Liver (tissue), 9 donors: ENCODE results near the gene TMEM255B. TPM values are rescaled to one million over a fixed set of nuclear protein-coding genes. Genes with fewer than 3 reads are reported as not detected.
"Not testable (repeated sequence)": the region's sequence is repeated elsewhere in the genome, so short reads cannot be mapped to it uniquely, and the experiment has no call there.

Experiments
- DNase-seq: peaks from one replicate; pipeline ENCODE4 v3.0.0-alpha.2; 2017; ENCODE audit warnings: low spot score
- H3K27ac ChIP-seq, 2 donors: one replicate each; pipeline ENCODE4 v1.7.0; 2013; ENCODE audit warnings: inconsistent platforms in 2 of 2, low read length in 2 of 2, control low read depth in 1 of 2, low read depth in 1 of 2, mild to moderate bottlenecking in 1 of 2
- H3K27me3 ChIP-seq, 4 donors: one replicate each; pipeline versions ENCODE4 v1.6.1 to v1.7.0; 2013; ENCODE audit warnings: low read length in 3 of 4, inconsistent platforms in 1 of 4, mild to moderate bottlenecking in 1 of 4, moderate library complexity in 1 of 4; ENCODE audit not compliant: control insufficient read depth in 4 of 4, insufficient read depth in 4 of 4
- H3K36me3 ChIP-seq, 4 donors: one replicate each; pipeline versions ENCODE4 v1.6.1 to v1.7.0; 2013; ENCODE audit warnings: low read length in 3 of 4, mild to moderate bottlenecking in 3 of 4, low read depth in 1 of 4, moderate library complexity in 1 of 4; ENCODE audit not compliant: control insufficient read depth in 4 of 4, insufficient read depth in 3 of 4
- H3K4me1 ChIP-seq, 4 donors: one replicate each; pipeline versions ENCODE4 v1.6.1 to v1.7.0; 2013; ENCODE audit warnings: low read length in 3 of 4, mild to moderate bottlenecking in 3 of 4, moderate library complexity in 1 of 4; ENCODE audit not compliant: control insufficient read depth in 4 of 4, insufficient read depth in 4 of 4
- H3K4me3 ChIP-seq, 3 donors: one replicate each; pipeline versions ENCODE4 v1.6.1 to v1.7.0; 2013; ENCODE audit warnings: low read length in 3 of 3, control low read depth in 1 of 3, low read depth in 1 of 3, mild to moderate bottlenecking in 1 of 3
- H3K9ac ChIP-seq, 2 donors: one replicate each; pipeline ENCODE4 v1.7.0; 2013; ENCODE audit warnings: low read length in 2 of 2, mild to moderate bottlenecking in 2 of 2, moderate library complexity in 2 of 2, control low read depth in 1 of 2, low read depth in 1 of 2
- H3K9me3 ChIP-seq, 4 donors: one replicate each; pipeline versions ENCODE4 v1.6.1 to v1.7.0; 2013; ENCODE audit warnings: low read length in 3 of 4; ENCODE audit not compliant: control insufficient read depth in 4 of 4
- EGR1 ChIP-seq, 2 donors: IDR thresholded peaks; 2 replicates each; pipeline ENCODE4 v1.6.1; 2016 to 2018; ENCODE audit warnings: antibody characterized with exemption in 2 of 2, low read depth in 2 of 2
- FOXA1 ChIP-seq: IDR thresholded peaks from 2 replicates; pipeline ENCODE4 v1.6.1; 2016; ENCODE audit warnings: antibody characterized with exemption
- FOXA2 ChIP-seq: IDR thresholded peaks from 2 replicates; pipeline ENCODE4 v1.6.1; 2016; ENCODE audit warnings: antibody characterized with exemption
- GABPA ChIP-seq, 2 donors: IDR thresholded peaks in 1 of 2; conservative IDR thresholded peaks in 1 of 2; 2 replicates each; pipeline ENCODE4 v1.6.1; 2016; ENCODE audit warnings: antibody characterized with exemption in 2 of 2, mild to moderate bottlenecking in 1 of 2, moderate library complexity in 1 of 2
- HNF4A ChIP-seq, 2 donors: conservative IDR thresholded peaks; 2 replicates each; pipeline ENCODE4 v1.6.1; 2016; ENCODE audit warnings: antibody characterized with exemption in 2 of 2, mild to moderate bottlenecking in 2 of 2
- HNF4G ChIP-seq: IDR thresholded peaks from 2 replicates; pipeline ENCODE4 v1.6.1; 2016; ENCODE audit warnings: antibody characterized with exemption
- JUND ChIP-seq, 2 donors: IDR thresholded peaks; 2 replicates each; pipeline ENCODE4 v1.6.1; 2016; ENCODE audit warnings: antibody characterized with exemption in 2 of 2
- NR2F2 ChIP-seq: IDR thresholded peaks from 2 replicates; pipeline ENCODE4 v1.6.1; 2016; ENCODE audit warnings: antibody characterized with exemption
- RAD21 ChIP-seq, 2 donors: IDR thresholded peaks; 2 replicates each; pipeline ENCODE4 v1.6.1; 2016; ENCODE audit warnings: antibody characterized with exemption in 2 of 2, mild to moderate bottlenecking in 2 of 2
- RXRA ChIP-seq, 2 donors: IDR thresholded peaks; 2 replicates each; pipeline ENCODE4 v1.6.1; 2017 to 2018; ENCODE audit warnings: antibody characterized with exemption in 2 of 2, mild to moderate bottlenecking in 1 of 2
- SP1 ChIP-seq: IDR thresholded peaks from 2 replicates; pipeline ENCODE4 v1.6.1; 2018; ENCODE audit warnings: antibody characterized with exemption, mild to moderate bottlenecking
- TAF1 ChIP-seq: conservative IDR thresholded peaks from 2 replicates; pipeline ENCODE4 v1.6.1; 2016; ENCODE audit warnings: antibody characterized with exemption, mild to moderate bottlenecking
- YY1 ChIP-seq: IDR thresholded peaks from 2 replicates; pipeline ENCODE4 v1.6.1; 2016; ENCODE audit warnings: antibody characterized with exemption, mild to moderate bottlenecking
- WGBS: extraction: QIAGEN DNeasy Blood & Tissue Kit; methylation state at CpG from one replicate; pipeline ENCODE4 v1.1.7; 2013; 5-methylcytosine and 5-hydroxymethylcytosine counted together
- polyA plus RNA-seq, 2 donors: library from polyadenylated mRNA; stranded (reverse) in 1 of 2; unstranded in 1 of 2; fragments of 200-250 nt in 1 of 2; fragments of >200 nt in 1 of 2; fragmentation: Nextera tagmentation in 1 of 2; extraction: Ambion mirVana in 1 of 2; gene quantifications; one replicate each; pipeline versions ENCODE4 v1.2.1 to v1.2.3, GENCODE V29; 2013 to 2015
- total RNA-seq, 2 donors: library from RNA; depleted of rRNA; stranded (reverse); fragments of >200 nt; gene quantifications; one replicate each; pipeline ENCODE4 v1.2.3, GENCODE V29; 2014
- TF ChIP-seq, protein P1 (sequence below): fragments of 150-350 bp; IDR thresholded peaks from 2 replicates; pipeline ENCODE4 v1.5.1; 2017; ENCODE audit warnings: improper control_type of control experiment, low read depth, low read length; ENCODE audit not compliant: missing input control
- TF ChIP-seq, protein P2 (sequence below): IDR thresholded peaks from 2 replicates; pipeline ENCODE4 v1.6.1; 2016; ENCODE audit warnings: antibody characterized with exemption
- TF ChIP-seq, protein P3 (sequence below): IDR thresholded peaks from 2 replicates; pipeline ENCODE4 v1.6.1; 2016; ENCODE audit warnings: antibody characterized with exemption
- TF ChIP-seq, protein P4 (sequence below): IDR thresholded peaks from 2 replicates; pipeline ENCODE4 v1.6.1; 2016; ENCODE audit warnings: antibody characterized with exemption, mild to moderate bottlenecking
- TF ChIP-seq, protein P5 (sequence below): IDR thresholded peaks from 2 replicates; pipeline ENCODE4 v1.6.1; 2016; ENCODE audit warnings: antibody characterized with exemption
- donor health status: healthy.
- donor health status: healthy.
- donor health status: healthy.
- donor health status: healthy.
- donor health status: healthy.

The TMEM255B gene
- total and polyA plus RNA-seq, 4 donors: 0.37 to 8.6 (median 3.5) TPM

DNA sequence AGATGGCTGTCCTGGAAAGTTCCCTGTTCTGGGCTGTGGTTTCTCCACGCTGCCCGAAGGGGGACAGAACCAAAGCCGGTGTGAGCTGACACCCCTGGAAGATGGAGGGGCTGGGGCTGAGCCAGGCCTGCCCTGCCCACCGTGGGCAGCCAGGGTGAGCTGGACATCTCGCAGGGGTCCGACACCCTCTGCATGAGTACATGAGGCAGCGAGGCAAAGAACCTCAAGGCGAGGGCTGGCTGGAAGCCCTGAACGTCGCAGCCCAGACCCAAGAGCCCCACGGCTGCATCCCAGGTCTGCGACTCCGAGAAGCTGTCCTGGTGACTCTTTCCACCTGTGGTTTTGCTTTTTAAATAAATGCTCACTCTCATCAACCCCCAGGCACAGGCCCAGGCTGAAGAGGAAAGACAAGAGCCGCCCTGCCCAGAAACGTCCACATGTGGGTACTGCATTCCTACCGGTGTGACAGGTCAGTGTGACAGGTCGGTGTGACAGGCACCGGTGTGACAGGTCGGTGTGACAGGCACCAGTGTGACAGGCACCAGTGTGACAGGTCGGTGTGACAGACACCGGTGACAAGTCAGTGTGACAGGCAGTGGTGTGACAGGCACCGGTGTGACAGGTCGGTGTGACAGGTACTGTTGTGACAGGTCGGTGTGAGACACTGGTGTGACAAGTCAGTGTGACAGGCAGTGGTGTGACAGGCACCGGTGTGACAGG, 74.2 kb downstream of the TMEM255B start:
- H3K9ac ChIP-seq: no peak overlapping the region
- peaks cover 0 to 4% (median 0%) of the 10 kb centered on the region in 4 donors for H3K36me3 ChIP-seq
- no peak for TF ChIP-seq HNF4G
- no peak for TF ChIP-seq YY1
- no peak for TF ChIP-seq SP1
- no peak for TF ChIP-seq FOXA1
- no peak for TF ChIP-seq TAF1
- TF ChIP-seq GABPA (IDR thresholded peaks at IDR 0.05 in 1 of 2, conservative IDR thresholded peaks at IDR 0.05 in 1 of 2): no peak
- TF ChIP-seq NR2F2: no peak
- TF ChIP-seq, protein P1, sequence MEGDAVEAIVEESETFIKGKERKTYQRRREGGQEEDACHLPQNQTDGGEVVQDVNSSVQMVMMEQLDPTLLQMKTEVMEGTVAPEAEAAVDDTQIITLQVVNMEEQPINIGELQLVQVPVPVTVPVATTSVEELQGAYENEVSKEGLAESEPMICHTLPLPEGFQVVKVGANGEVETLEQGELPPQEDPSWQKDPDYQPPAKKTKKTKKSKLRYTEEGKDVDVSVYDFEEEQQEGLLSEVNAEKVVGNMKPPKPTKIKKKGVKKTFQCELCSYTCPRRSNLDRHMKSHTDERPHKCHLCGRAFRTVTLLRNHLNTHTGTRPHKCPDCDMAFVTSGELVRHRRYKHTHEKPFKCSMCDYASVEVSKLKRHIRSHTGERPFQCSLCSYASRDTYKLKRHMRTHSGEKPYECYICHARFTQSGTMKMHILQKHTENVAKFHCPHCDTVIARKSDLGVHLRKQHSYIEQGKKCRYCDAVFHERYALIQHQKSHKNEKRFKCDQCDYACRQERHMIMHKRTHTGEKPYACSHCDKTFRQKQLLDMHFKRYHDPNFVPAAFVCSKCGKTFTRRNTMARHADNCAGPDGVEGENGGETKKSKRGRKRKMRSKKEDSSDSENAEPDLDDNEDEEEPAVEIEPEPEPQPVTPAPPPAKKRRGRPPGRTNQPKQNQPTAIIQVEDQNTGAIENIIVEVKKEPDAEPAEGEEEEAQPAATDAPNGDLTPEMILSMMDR: no peak
- TF ChIP-seq, protein P2, sequence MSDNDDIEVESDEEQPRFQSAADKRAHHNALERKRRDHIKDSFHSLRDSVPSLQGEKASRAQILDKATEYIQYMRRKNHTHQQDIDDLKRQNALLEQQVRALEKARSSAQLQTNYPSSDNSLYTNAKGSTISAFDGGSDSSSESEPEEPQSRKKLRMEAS: no peak
- no peak for TF ChIP-seq RAD21 (IDR thresholded peaks at IDR 0.05)
- TF ChIP-seq, protein P3, sequence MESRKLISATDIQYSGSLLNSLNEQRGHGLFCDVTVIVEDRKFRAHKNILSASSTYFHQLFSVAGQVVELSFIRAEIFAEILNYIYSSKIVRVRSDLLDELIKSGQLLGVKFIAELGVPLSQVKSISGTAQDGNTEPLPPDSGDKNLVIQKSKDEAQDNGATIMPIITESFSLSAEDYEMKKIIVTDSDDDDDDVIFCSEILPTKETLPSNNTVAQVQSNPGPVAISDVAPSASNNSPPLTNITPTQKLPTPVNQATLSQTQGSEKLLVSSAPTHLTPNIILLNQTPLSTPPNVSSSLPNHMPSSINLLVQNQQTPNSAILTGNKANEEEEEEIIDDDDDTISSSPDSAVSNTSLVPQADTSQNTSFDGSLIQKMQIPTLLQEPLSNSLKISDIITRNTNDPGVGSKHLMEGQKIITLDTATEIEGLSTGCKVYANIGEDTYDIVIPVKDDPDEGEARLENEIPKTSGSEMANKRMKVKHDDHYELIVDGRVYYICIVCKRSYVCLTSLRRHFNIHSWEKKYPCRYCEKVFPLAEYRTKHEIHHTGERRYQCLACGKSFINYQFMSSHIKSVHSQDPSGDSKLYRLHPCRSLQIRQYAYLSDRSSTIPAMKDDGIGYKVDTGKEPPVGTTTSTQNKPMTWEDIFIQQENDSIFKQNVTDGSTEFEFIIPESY: no peak
- TF ChIP-seq, protein P4, sequence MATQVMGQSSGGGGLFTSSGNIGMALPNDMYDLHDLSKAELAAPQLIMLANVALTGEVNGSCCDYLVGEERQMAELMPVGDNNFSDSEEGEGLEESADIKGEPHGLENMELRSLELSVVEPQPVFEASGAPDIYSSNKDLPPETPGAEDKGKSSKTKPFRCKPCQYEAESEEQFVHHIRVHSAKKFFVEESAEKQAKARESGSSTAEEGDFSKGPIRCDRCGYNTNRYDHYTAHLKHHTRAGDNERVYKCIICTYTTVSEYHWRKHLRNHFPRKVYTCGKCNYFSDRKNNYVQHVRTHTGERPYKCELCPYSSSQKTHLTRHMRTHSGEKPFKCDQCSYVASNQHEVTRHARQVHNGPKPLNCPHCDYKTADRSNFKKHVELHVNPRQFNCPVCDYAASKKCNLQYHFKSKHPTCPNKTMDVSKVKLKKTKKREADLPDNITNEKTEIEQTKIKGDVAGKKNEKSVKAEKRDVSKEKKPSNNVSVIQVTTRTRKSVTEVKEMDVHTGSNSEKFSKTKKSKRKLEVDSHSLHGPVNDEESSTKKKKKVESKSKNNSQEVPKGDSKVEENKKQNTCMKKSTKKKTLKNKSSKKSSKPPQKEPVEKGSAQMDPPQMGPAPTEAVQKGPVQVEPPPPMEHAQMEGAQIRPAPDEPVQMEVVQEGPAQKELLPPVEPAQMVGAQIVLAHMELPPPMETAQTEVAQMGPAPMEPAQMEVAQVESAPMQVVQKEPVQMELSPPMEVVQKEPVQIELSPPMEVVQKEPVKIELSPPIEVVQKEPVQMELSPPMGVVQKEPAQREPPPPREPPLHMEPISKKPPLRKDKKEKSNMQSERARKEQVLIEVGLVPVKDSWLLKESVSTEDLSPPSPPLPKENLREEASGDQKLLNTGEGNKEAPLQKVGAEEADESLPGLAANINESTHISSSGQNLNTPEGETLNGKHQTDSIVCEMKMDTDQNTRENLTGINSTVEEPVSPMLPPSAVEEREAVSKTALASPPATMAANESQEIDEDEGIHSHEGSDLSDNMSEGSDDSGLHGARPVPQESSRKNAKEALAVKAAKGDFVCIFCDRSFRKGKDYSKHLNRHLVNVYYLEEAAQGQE: no peak
- TF ChIP-seq FOXA2: no peak
- TF ChIP-seq, protein P5, sequence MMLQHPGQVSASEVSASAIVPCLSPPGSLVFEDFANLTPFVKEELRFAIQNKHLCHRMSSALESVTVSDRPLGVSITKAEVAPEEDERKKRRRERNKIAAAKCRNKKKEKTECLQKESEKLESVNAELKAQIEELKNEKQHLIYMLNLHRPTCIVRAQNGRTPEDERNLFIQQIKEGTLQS: no peak
- TF ChIP-seq EGR1 (IDR thresholded peaks at IDR 0.05; ENCODE audit: low read depth in 2 of 2): no peak
- TF ChIP-seq HNF4A (conservative IDR thresholded peaks at IDR 0.05): no peak
- no peak for TF ChIP-seq JUND (IDR thresholded peaks at IDR 0.05)
- no peak for TF ChIP-seq RXRA (IDR thresholded peaks at IDR 0.05)
- peaks cover 6 to 10% (median 9%) of the 10 kb centered on the region in 4 donors for H3K4me1 ChIP-seq
- no peaks in the 10 kb centered on the region for H3K9me3 ChIP-seq
- H3K4me3 ChIP-seq: no peak overlapping the region
- H3K27ac ChIP-seq: no peak overlapping the region
- DNase-seq: no peak
- no peaks in the 10 kb centered on the region for H3K27me3 ChIP-seq
- WGBS: 96% methylated on average over 25 of the region's 25 CpGs

DNA sequence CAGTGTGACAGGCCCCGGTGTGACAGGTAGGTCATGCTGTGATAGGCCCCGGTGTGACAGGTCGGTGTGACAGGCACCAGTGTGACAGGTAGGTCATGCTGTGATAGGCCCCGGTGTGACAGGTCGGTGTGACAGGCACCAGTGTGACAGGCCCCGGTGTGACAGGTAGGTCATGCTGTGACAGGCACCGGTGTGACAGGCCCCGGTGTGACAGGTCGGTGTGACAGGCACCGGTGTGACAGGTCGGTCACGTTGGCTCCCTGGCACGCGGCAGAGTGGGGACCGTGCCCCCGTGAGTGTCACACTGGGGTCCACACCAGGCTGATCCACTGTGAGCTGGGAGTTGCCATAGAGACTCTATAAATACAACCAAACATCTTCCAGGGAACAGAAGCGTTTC, 75.0 kb downstream of the TMEM255B start:
- H3K9me3 ChIP-seq, DNase-seq, H3K27me3 ChIP-seq, H3K4me3 ChIP-seq, H3K27ac ChIP-seq, H3K9ac ChIP-seq, H3K36me3 ChIP-seq: not testable (repeated sequence)
- 96% methylated on average over 17 of the region's 17 CpGs for WGBS
- peaks cover 6 to 17% (median 12%) of the 10 kb centered on the region in 4 donors for H3K4me1 ChIP-seq
